HEK293 (cell line): Measurements from ENCODE around the gene SHISA5.

Source experiments
- CTCF ChIA-PET: fragments of 350-600 bp; formaldehyde crosslinking; extraction: SDS; loops from one replicate; lab custom pipeline; 2021; ENCODE audit warnings: antibody characterized with exemption; lab: Yijun Ruan, JAX
- POLR2A ChIA-PET: fragments of 300-600 bp; formaldehyde crosslinking; extraction: SDS; loops from one replicate; lab custom pipeline; 2020; ENCODE audit warnings: antibody characterized with exemption, inconsistent platforms; lab: Yijun Ruan, JAX
- H3K27ac ChIP-seq: fragments of 200-500 bp; sonication (Bioruptor generic); 2 replicates; pipeline ENCODE4 v1.5.1; 2014; ENCODE audit warnings: low read depth, low read length, control low read depth, inconsistent platforms; ENCODE audit errors: extremely low read depth
- H3K36me3 ChIP-seq, 2 experiments: fragments of 200-500 bp in 1 of 2; sonication (Bioruptor generic) in 1 of 2; 1 replicate in 1 of 2; 2 replicates in 1 of 2; pipeline ENCODE4 v1.5.1; 2014 to 2017; ENCODE audit warnings: inconsistent platforms in 2 of 2, low read length in 2 of 2; ENCODE audit not compliant: control insufficient read depth in 2 of 2, insufficient read depth in 1 of 2
- H3K4me1 ChIP-seq: fragments of 200-500 bp; sonication (Bioruptor generic); 2 replicates; pipeline ENCODE4 v1.5.1; 2014; ENCODE audit warnings: mild to moderate bottlenecking, low read length, inconsistent platforms; ENCODE audit not compliant: control insufficient read depth, insufficient read depth
- H3K4me3 ChIP-seq: 2 replicates; pipeline ENCODE4 v1.5.1; 2011; ENCODE audit warnings: low read depth, mild to moderate bottlenecking, control low read depth, low read length, moderate library complexity
- H3K9me3 ChIP-seq: fragments of 200-500 bp; sonication (Bioruptor generic); 2 replicates; pipeline ENCODE4 v1.5.1; 2014; ENCODE audit warnings: low read depth, low read length, inconsistent platforms; ENCODE audit not compliant: control insufficient read depth, insufficient read depth
- GLI4 ChIP-seq: fragments of 450-650 bp; formaldehyde crosslinking; IDR thresholded peaks from 2 replicates; pipeline ENCODE4 v1.5.1; 2016; ENCODE audit warnings: missing biosample characterization, missing genetic modification characterization
- GLIS2 ChIP-seq: fragments of 450-650 bp; formaldehyde crosslinking; IDR thresholded peaks from 2 replicates; pipeline ENCODE4 v1.5.1; 2016; ENCODE audit warnings: missing biosample characterization, missing genetic modification characterization
- SALL2 ChIP-seq: fragments of 450-650 bp; formaldehyde crosslinking; IDR thresholded peaks from 2 replicates; pipeline ENCODE4 v1.5.0; 2017; ENCODE audit warnings: missing biosample characterization, mild to moderate bottlenecking, missing genetic modification characterization, borderline replicate concordance
- SCRT2 ChIP-seq: fragments of 450-650 bp; formaldehyde crosslinking; IDR thresholded peaks from 2 replicates; pipeline ENCODE4 v1.5.1; 2016; ENCODE audit warnings: missing biosample characterization, missing genetic modification characterization
- ZIC2 ChIP-seq: fragments of 450-650 bp; formaldehyde crosslinking; IDR thresholded peaks from 2 replicates; pipeline ENCODE4 v1.5.1; 2016; ENCODE audit warnings: missing biosample characterization, missing genetic modification characterization
- ZNF169 ChIP-seq: fragments of 450-650 bp; formaldehyde crosslinking; IDR thresholded peaks from 2 replicates; pipeline ENCODE4 v1.5.1; 2016; ENCODE audit warnings: missing biosample characterization, missing genetic modification characterization
- ZNF223 ChIP-seq: fragments of 450-650 bp; formaldehyde crosslinking; IDR thresholded peaks from 2 replicates; pipeline ENCODE4 v1.5.1; 2016; ENCODE audit warnings: missing biosample characterization, missing genetic modification characterization
- ZNF335 ChIP-seq: fragments of 450-650 bp; formaldehyde crosslinking; conservative IDR thresholded peaks from 2 replicates; pipeline ENCODE4 v1.5.1; 2016; ENCODE audit warnings: missing biosample characterization, missing genetic modification characterization
- ZNF391 ChIP-seq: fragments of 450-650 bp; formaldehyde crosslinking; IDR thresholded peaks from 2 replicates; pipeline ENCODE4 v1.5.1; 2016; ENCODE audit warnings: low read depth, missing biosample characterization, missing genetic modification characterization, borderline replicate concordance
- ZNF433 ChIP-seq: fragments of 450-650 bp; formaldehyde crosslinking; IDR thresholded peaks from 2 replicates; pipeline ENCODE4 v1.5.1; 2016; ENCODE audit warnings: missing biosample characterization, missing genetic modification characterization, low read depth
- ZNF501 ChIP-seq: fragments of 450-650 bp; formaldehyde crosslinking; IDR thresholded peaks from 2 replicates; pipeline ENCODE4 v1.5.1; 2016; ENCODE audit warnings: missing biosample characterization, missing genetic modification characterization
- ZNF529 ChIP-seq: fragments of 450-650 bp; formaldehyde crosslinking; IDR thresholded peaks from 2 replicates; pipeline ENCODE4 v1.5.1; 2017; ENCODE audit warnings: missing genetic modification characterization, missing biosample characterization; ENCODE audit not compliant: insufficient replicate concordance
- ZNF621 ChIP-seq: fragments of 450-650 bp; formaldehyde crosslinking; IDR thresholded peaks from 2 replicates; pipeline ENCODE4 v1.5.1; 2017; ENCODE audit warnings: missing biosample characterization, missing genetic modification characterization
- ZNF624 ChIP-seq: fragments of 450-650 bp; formaldehyde crosslinking; IDR thresholded peaks from 2 replicates; pipeline ENCODE4 v1.5.1; 2017; ENCODE audit warnings: missing biosample characterization, missing genetic modification characterization
- ZNF791 ChIP-seq: fragments of 450-650 bp; formaldehyde crosslinking; IDR thresholded peaks from 2 replicates; pipeline ENCODE4 v1.5.1; 2016; ENCODE audit warnings: missing biosample characterization, missing genetic modification characterization
- ZNF830 ChIP-seq: fragments of 450-650 bp; IDR thresholded peaks from 2 replicates; pipeline ENCODE4 v1.5.0; 2018; ENCODE audit warnings: missing biosample characterization, missing genetic modification characterization, low read depth, mild to moderate bottlenecking, moderate library complexity
- ZNF837 ChIP-seq: fragments of 450-650 bp; formaldehyde crosslinking; IDR thresholded peaks from 2 replicates; pipeline ENCODE4 v1.5.1; 2016; ENCODE audit warnings: missing biosample characterization, missing genetic modification characterization
- TF ChIP-seq, protein P1 (sequence below): fragments of 450-650 bp; formaldehyde crosslinking; IDR thresholded peaks from 2 replicates; pipeline ENCODE4 v1.5.1; 2016; ENCODE audit warnings: missing biosample characterization, missing genetic modification characterization
- TF ChIP-seq, protein P2 (sequence below): fragments of 450-650 bp; IDR thresholded peaks from 2 replicates; pipeline ENCODE4 v1.5.1; 2018; ENCODE audit warnings: missing biosample characterization, mild to moderate bottlenecking, missing genetic modification characterization
- TF ChIP-seq, protein P3 (sequence below): fragments of 450-650 bp; formaldehyde crosslinking; IDR thresholded peaks from 2 replicates; pipeline ENCODE4 v1.5.1; 2016; ENCODE audit warnings: missing biosample characterization, missing genetic modification characterization

Gene SHISA5

DNA sequence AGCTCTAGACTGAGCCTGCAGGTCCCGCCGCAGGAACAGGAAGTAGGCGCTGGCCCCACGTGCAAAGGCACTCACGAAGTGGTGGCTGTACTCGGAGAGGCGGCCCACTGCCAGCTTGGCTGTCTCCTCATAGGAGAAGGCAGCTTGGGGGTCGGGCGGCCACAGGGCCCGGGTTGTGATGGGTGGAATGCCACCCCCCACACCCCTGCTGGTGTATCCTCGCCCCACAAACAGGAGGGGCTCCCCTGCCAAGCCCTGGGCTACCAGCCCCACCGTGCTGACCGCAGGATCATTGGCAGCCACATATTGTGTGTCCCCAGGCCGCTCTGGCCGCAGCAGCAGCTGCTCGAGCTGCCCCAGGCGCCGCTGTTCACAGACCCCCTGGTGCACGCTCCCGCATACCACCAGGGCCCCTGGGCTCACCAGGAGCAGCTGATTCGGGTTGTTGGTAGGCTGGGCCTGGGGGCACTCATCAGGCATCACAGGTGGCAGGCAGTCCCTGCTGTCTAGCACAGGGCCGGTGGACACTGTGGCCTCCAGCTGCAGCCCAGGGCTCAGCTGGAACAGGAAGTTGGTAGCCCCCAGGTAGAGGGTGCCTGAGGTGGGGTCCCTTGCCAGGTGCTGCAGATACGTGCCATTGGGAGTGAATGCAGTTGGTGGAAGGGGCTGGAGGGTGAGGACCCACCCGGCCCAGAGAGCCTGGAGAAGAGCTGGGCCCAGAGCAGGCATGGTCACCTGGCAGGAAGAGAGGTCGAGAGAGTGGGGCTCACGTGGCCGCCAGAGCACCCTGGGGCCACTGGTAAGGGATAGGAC lies 79.9 kb downstream of the SHISA5 start:
- TF ChIP-seq ZNF621 (tag by site-specific recombination) (no peak), ZIC2 (tag by site-specific recombination) (peak; percentile 67), GLIS2 (tag by site-specific recombination) (0 out of 2 replicates have a peak, but pooled peaks have one; percentile 13)
- ChIA-PET POLR2A (interaction anchor here (1.5 kb wide), 1 partner anchor 49 kb away, joined by 3 read pairs; no protein-coding TSS in a partner anchor), CTCF (interaction anchor here (2.3 to 4.1 kb wide), 3 partner anchors 12 to 23 kb away, joined by 10 to 25 read pairs (median 17); no protein-coding TSS in a partner anchor)
- no peak overlapping the region for H3K4me3 ChIP-seq
- H3K27ac ChIP-seq: no peak overlapping the region
- no peaks in the 10 kb centered on the region for H3K4me1 ChIP-seq
- H3K9me3 ChIP-seq: no peaks in the 10 kb centered on the region
- H3K36me3 ChIP-seq: no peaks in the 10 kb centered on the region

DNA sequence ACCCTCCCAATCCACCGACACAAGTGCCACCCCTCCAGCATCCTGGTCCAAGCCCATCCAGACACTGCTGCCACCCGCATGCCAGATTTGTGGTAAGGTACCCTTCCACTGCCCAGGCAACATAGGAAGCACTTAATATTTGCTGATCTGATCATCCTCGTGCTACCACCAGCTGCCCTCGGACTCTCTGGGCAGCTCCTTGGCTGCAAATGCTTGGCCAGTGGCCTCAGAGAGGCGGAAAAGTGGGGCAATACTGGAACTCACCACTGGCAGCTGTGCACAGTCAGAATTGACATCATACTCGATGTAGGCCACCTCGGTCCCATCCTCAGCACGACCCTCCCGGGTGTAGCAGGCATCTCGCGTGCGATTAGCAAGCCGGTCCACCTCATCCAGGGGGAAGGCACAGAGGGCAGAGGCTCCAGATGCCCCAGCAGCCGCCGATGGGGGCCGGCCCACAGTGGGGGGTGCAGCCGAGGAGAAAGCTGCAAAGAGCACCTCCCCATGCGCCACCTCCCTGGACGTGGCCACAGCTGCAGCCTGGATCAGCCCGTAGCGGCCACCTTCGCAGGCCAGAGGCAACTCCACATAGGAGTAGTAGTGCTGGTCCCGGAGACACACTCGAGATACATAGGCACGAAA lies 80.6 kb downstream of the SHISA5 start:
- H3K36me3 ChIP-seq: no peaks in the 10 kb centered on the region
- no peak overlapping the region for H3K27ac ChIP-seq
- no peaks in the 10 kb centered on the region for H3K9me3 ChIP-seq
- H3K4me1 ChIP-seq: no peaks in the 10 kb centered on the region
- CTCF ChIA-PET: interaction anchor here (0.7 to 3.3 kb wide), 3 partner anchors 12 to 1006 kb away, joined by 3 to 17 read pairs (median 10); partner anchors contain the start of gene NICN1
- POLR2A ChIA-PET: interaction anchor here (1.5 kb wide), 1 partner anchor 50 kb away, joined by 3 read pairs; no protein-coding TSS in a partner anchor
- no peak for TF ChIP-seq ZNF433 (tag by site-specific recombination)
- no peak for TF ChIP-seq ZNF223 (tag by site-specific recombination)
- no peak for TF ChIP-seq SALL2 (tag by site-specific recombination)
- TF ChIP-seq ZNF335: no peak
- TF ChIP-seq ZNF391 (tag by site-specific recombination): no peak
- TF ChIP-seq ZNF624: no peak
- no peak for TF ChIP-seq SCRT2 (tag by site-specific recombination)
- TF ChIP-seq, all 188 proteins: peak for 0
- no peak overlapping the region for H3K4me3 ChIP-seq

DNA sequence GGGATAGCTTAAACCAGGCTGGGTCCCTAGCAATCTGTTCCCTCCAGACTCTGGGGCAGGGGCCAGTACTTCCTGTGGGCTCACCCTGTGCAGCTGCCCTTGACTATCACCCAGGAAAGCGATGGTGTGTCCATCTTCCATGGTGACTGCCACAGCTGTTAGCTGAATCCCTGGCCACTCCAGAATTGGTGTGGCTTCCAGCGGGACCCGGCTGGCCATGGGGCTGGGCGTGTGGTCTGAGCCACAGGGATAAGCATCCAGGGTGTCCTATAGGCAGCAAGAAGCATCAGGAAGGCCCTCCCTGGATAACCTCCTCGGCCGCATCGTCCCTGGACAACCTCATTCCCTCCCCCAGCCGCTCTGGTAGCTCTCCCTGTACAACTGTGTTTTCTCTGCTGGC lies 81.3 kb downstream of the SHISA5 start:
- POLR2A ChIA-PET: interaction anchor here (1.5 kb wide), 1 partner anchor 51 kb away, joined by 3 read pairs; no protein-coding TSS in a partner anchor
- no peaks in the 10 kb centered on the region for H3K4me1 ChIP-seq

DNA sequence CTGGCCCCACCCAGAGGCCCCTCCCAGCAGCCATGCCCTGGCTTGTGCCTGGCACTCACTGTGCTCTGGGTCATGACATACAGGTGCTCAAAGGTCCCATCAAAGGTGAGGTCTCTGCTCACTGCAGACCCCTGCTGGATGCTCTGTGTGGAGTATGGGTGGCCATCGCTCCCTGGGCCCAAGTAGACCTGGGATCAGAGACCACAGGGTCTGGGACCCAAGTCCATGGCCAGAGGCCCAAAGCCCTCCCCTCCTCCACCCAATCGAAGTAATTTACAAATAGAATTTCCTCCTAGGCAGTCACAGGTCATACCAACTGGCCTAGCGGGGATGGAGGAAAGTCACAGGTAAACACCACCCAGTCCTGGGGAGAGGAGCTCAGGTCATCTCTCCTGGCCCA lies 81.7 kb downstream of the SHISA5 start:
- CTCF ChIA-PET: interaction anchor here (0.7 to 3.3 kb wide), 3 partner anchors 14 to 1007 kb away, joined by 3 to 17 read pairs (median 10); partner anchors contain the start of gene NICN1
- Histone ChIP-seq H3K27ac (no peak overlapping the region), H3K4me3 (no peak overlapping the region), H3K36me3 (no peaks in the 10 kb centered on the region), H3K9me3 (no peaks in the 10 kb centered on the region), H3K4me1 (no peaks in the 10 kb centered on the region)
- TF ChIP-seq, protein P1, sequence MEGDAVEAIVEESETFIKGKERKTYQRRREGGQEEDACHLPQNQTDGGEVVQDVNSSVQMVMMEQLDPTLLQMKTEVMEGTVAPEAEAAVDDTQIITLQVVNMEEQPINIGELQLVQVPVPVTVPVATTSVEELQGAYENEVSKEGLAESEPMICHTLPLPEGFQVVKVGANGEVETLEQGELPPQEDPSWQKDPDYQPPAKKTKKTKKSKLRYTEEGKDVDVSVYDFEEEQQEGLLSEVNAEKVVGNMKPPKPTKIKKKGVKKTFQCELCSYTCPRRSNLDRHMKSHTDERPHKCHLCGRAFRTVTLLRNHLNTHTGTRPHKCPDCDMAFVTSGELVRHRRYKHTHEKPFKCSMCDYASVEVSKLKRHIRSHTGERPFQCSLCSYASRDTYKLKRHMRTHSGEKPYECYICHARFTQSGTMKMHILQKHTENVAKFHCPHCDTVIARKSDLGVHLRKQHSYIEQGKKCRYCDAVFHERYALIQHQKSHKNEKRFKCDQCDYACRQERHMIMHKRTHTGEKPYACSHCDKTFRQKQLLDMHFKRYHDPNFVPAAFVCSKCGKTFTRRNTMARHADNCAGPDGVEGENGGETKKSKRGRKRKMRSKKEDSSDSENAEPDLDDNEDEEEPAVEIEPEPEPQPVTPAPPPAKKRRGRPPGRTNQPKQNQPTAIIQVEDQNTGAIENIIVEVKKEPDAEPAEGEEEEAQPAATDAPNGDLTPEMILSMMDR: 0 out of 2 replicates have a peak, but pooled peaks have one; percentile 10
- TF ChIP-seq, protein P2, sequence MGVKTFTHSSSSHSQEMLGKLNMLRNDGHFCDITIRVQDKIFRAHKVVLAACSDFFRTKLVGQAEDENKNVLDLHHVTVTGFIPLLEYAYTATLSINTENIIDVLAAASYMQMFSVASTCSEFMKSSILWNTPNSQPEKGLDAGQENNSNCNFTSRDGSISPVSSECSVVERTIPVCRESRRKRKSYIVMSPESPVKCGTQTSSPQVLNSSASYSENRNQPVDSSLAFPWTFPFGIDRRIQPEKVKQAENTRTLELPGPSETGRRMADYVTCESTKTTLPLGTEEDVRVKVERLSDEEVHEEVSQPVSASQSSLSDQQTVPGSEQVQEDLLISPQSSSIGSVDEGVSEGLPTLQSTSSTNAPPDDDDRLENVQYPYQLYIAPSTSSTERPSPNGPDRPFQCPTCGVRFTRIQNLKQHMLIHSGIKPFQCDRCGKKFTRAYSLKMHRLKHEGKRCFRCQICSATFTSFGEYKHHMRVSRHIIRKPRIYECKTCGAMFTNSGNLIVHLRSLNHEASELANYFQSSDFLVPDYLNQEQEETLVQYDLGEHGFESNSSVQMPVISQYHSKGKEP: no peak
- TF ChIP-seq, protein P3, sequence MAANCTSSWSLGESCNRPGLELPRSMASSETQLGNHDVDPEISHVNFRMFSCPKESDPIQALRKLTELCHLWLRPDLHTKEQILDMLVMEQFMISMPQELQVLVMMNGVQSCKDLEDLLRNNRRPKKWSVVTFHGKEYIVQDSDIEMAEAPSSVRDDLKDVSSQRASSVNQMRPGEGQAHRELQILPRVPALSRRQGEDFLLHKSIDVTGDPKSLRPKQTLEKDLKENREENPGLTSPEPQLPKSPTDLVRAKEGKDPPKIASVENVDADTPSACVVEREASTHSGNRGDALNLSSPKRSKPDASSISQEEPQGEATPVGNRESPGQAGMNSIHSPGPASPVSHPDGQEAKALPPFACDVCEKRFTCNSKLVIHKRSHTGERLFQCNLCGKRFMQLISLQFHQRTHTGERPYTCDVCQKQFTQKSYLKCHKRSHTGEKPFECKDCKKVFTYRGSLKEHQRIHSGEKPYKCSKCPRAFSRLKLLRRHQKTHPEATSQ (tag by site-specific recombination): no peak
- POLR2A ChIA-PET: interaction anchor here (1.5 kb wide), 1 partner anchor 51 kb away, joined by 3 read pairs; no protein-coding TSS in a partner anchor

More for the DNA sequence above, 81.3 kb downstream of the SHISA5 start:
- H3K36me3 ChIP-seq: no peaks in the 10 kb centered on the region
- TF ChIP-seq ZNF837 (tag by site-specific recombination) (no peak), ZNF830 (tag by site-specific recombination) (no peak), ZNF791 (no peak), ZNF501 (tag by site-specific recombination) (no peak), GLI4 (no peak), ZNF169 (no peak), ZNF529 (tag by site-specific recombination) (no peak)
- no peak overlapping the region for H3K27ac ChIP-seq
- H3K9me3 ChIP-seq: no peaks in the 10 kb centered on the region
- CTCF ChIA-PET: interaction anchor here (0.7 to 3.3 kb wide), 3 partner anchors 13 to 1007 kb away, joined by 3 to 17 read pairs (median 10); partner anchors contain the start of gene NICN1
- H3K4me3 ChIP-seq: no peak overlapping the region
